DOHH2 (cell line): ENCODE data around the gene ORC3.

Experiments
- H3F3A ChIP-seq: fragments of 200-600 bp; sonication (generic), shearing (Covaris generic); 2 replicates; pipeline ENCODE4 v1.6.0; 2016; ENCODE audit warnings: antibody characterized with exemption, mild to moderate bottlenecking; ENCODE audit not compliant: control insufficient read depth, insufficient read depth
- H3K27ac ChIP-seq: fragments of 200-600 bp; sonication (generic); 2 replicates; pipeline ENCODE4 v1.5.1; 2014; ENCODE audit warnings: low read depth, mild to moderate bottlenecking, low read length, moderate library complexity
- H3K27me3 ChIP-seq: fragments of 200-600 bp; sonication (generic); 2 replicates; pipeline ENCODE4 v1.6.1; 2014; ENCODE audit warnings: mild to moderate bottlenecking, low read length, mixed read lengths; ENCODE audit not compliant: control insufficient read depth
- H3K36me3 ChIP-seq: fragments of 200-600 bp; sonication (generic); 2 replicates; pipeline ENCODE4 v1.6.1; 2014; ENCODE audit warnings: mild to moderate bottlenecking, low read length, moderate library complexity, mixed read lengths; ENCODE audit not compliant: control insufficient read depth
- H3K4me1 ChIP-seq: fragments of 200-600 bp; sonication (generic); 2 replicates; pipeline ENCODE4 v1.6.1; 2014; ENCODE audit warnings: mild to moderate bottlenecking, low read length, mixed read lengths; ENCODE audit not compliant: control insufficient read depth
- H3K4me2 ChIP-seq: fragments of 200-600 bp; sonication (generic); 2 replicates; pipeline ENCODE4 v1.6.0; 2014; ENCODE audit warnings: mild to moderate bottlenecking, low read length, moderate library complexity
- H3K4me3 ChIP-seq: fragments of 200-600 bp; sonication (generic); 2 replicates; pipeline ENCODE4 v1.5.1; 2014; ENCODE audit warnings: mild to moderate bottlenecking, low read length, mixed read lengths
- H3K79me2 ChIP-seq: fragments of 200-600 bp; sonication (generic); 2 replicates; pipeline ENCODE4 v1.6.1; 2014; ENCODE audit warnings: mild to moderate bottlenecking, low read length, mixed read lengths; ENCODE audit not compliant: control insufficient read depth
- H3K9me2 ChIP-seq: fragments of 200-600 bp; sonication (generic); replicated peaks from 2 replicates; pipeline ENCODE4 v1.6.1; 2014; ENCODE audit warnings: mild to moderate bottlenecking, low read length, mixed read lengths; ENCODE audit not compliant: control insufficient read depth
- H3K9me3 ChIP-seq: fragments of 200-600 bp; sonication (generic); 2 replicates; pipeline ENCODE4 v1.6.1; 2014; ENCODE audit warnings: antibody characterized with exemption, low read length, mixed read lengths; ENCODE audit not compliant: control insufficient read depth, insufficient read depth
- H4K20me1 ChIP-seq: fragments of 200-600 bp; sonication (generic); 2 replicates; pipeline ENCODE4 v1.6.0; 2014; ENCODE audit warnings: low read depth, mild to moderate bottlenecking, antibody characterized with exemption, low read length, moderate library complexity; ENCODE audit not compliant: control insufficient read depth, insufficient read depth
- CTCF ChIP-seq: fragments of 200-600 bp; sonication (generic); IDR thresholded peaks from one replicate; pipeline ENCODE4 v1.5.1; 2014; ENCODE audit warnings: antibody characterized with exemption, mild to moderate bottlenecking, low read depth, low read length; ENCODE audit not compliant: poor library complexity, severe bottlenecking
- EZH2phosphoT487 ChIP-seq: fragments of 200-600 bp; sonication (generic); IDR thresholded peaks from 2 replicates; pipeline ENCODE4 v1.6.1; 2017; ENCODE audit warnings: borderline replicate concordance, mild to moderate bottlenecking, antibody characterized with exemption, low read length, moderate library complexity, mixed read lengths

ORC3 gene

GRCh38 chr6:87583822-87584221 lies 6.1 kb upstream of the ORC3 start:
- Histone ChIP-seq H3K9me2 (no peaks in the 10 kb centered on the region), H3K36me3 (peaks cover 81% of the 10 kb centered on the region), H3K79me2 (peaks cover 94% of the 10 kb centered on the region), H3K4me2 (no peak overlapping the region), H3K4me1 (peaks cover 19% of the 10 kb centered on the region), H3F3A (0 out of 2 replicates have a peak, but pooled peaks cover 3% of the 10 kb centered on the region), H3K4me3 (no peak overlapping the region), H4K20me1 (0 out of 2 replicates have a peak, but pooled peaks cover 9% of the 10 kb centered on the region), H3K27me3 (no peaks in the 10 kb centered on the region), H3K27ac (no peak overlapping the region), H3K9me3 (no peaks in the 10 kb centered on the region; the same call in 1 of the 2 replicates)
- no peak for TF ChIP-seq CTCF
- no peak for TF ChIP-seq EZH2phosphoT487

DNA sequence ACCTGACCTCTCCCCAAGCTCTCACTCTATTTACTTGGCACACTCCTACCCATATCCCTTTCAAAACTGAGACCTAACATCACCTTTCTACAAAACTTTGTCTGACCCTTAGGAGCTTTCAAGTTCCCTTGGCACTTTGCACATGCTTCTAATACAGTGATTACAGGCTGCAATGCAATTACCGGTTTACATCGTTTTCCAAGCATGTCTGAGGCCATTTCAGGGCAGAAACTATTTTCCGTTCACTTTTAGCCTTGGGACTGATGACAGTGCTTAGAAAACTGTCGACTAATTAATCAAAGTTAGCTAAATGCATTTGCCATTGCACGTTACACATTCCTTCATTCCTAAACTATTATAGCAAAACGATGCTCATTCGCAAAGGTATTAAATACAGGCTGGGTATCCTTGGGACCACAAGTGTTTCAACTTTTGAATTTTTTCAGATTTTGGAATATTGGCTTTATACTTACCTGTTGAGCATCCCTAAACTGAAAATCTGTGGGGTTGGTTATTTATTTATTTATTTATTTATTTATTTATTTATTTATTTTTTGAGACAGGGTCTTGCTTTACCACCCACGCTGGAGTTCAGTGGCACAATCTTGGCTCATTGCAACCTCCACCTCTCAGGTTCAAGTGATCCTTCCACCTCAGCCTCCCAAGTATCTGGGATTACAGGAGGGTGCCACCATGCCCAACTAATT lies 3.4 kb upstream of the ORC3 start:
- Histone ChIP-seq H3K4me2 (no peak overlapping the region), H3K27ac (no peak overlapping the region), H3K4me1 (peaks cover 29% of the 10 kb centered on the region), H3F3A (no peaks in the 10 kb centered on the region), H3K4me3 (no peak overlapping the region), H4K20me1 (0 out of 2 replicates have a peak, but pooled peaks cover 9% of the 10 kb centered on the region), H3K36me3 (peaks cover 71% of the 10 kb centered on the region), H3K9me3 (no peaks in the 10 kb centered on the region; the same call in 1 of the 2 replicates), H3K9me2 (no peaks in the 10 kb centered on the region), H3K79me2 (peaks cover 98% of the 10 kb centered on the region), H3K27me3 (no peaks in the 10 kb centered on the region)
- TF ChIP-seq EZH2phosphoT487 = no peak
- no peak for TF ChIP-seq CTCF

DNA sequence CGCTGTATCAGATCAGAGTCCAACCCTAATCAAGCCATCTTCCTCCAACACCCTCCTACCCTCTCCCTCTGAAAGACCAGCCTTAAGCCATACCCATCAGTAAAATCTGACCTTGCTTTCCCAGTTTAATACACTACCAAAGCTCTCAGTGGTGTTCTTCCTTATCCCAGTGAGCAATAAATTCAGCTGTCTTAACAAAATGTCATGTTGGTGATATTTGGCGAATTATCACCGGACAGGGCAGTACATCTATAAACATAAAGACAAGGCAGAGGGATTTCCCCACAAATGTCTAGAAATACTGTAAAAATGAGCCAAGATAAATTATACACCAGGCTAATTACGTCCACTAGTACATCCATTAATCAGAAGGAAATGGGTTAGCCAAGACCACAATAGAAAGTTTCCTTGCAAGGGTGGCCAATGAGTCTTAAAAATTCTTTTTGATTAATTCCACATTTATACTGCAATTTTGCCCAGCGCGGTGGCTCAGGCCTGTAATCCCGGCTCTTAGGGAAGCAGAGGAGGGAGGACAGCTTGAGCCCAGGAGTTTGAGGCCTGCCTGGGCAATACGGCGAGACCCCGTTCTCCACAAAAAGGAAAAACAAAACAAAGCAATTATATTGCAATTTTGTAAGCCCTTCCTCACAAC lies 1.1 kb upstream of the ORC3 start:
- Histone ChIP-seq H3K9me2 (no peaks in the 10 kb centered on the region), H3K27ac (peak overlapping the region; percentile 39; the same call in 1 of the 2 replicates), H3K36me3 (peaks cover 68% of the 10 kb centered on the region), H3K4me1 (peaks cover 34% of the 10 kb centered on the region), H4K20me1 (0 out of 2 replicates have a peak, but pooled peaks cover 5% of the 10 kb centered on the region), H3K4me3 (peak overlapping the region; percentile 95), H3K79me2 (peaks cover 98% of the 10 kb centered on the region), H3K9me3 (no peaks in the 10 kb centered on the region; the same call in 1 of the 2 replicates), H3K4me2 (peak overlapping the region; percentile 70), H3F3A (no peaks in the 10 kb centered on the region), H3K27me3 (no peaks in the 10 kb centered on the region)
- TF ChIP-seq CTCF (no peak), EZH2phosphoT487 (no peak)
